SHP77 (cell line): ENCODE measurements around the gene CMTM8.

Experiments used
- DNase-seq, 2 experiments: peaks; one replicate each; lab custom pipeline; 2025; lab: John Stamatoyannopoulos, UW

The CMTM8 gene

GRCh38 chr3:32335365-32336112 is 97.1 kb downstream of the CMTM8 start:
- DNase-seq, result no peak

DNA sequence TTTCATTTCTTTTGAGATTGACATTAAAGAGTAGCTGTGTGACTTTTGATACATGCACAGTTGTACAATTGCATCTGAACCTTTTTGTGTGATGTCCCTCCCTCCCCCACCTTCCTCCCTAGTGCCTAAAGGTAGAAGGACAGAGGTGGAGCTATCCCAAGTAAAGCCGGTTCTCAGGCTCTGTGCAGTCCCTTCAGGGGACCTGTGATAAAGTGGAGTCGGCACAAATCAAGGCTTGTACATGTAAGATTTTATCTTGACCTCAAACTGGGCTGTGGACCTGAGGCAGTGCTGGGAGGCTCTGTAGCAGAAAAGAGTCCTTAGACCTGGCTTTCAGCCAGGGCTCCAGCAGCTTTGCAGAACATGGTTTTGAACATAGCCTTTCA is 97.6 kb downstream of the CMTM8 start:
- DNase-seq, result no peak

DNA sequence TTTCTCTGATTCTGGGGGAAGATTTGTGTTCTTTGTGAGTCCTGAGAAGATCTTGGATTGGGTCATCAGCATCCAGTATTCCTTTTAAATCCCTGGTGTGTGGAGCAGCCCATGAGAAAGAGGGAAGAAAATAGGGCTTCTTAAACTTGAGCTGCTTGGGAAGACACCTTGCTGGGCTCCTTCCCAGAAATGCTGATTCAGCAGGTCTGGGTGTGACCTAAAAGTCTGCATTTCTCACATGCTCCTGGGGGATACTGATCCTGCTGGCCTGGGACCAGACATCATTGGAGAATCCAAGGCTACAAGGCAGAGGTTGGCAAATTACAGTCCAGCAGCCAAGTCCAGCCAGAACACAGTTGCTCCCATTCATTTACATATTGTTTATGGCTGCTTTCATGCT is 99.0 kb downstream of the CMTM8 start:
- DNase-seq, result no peak

DNA sequence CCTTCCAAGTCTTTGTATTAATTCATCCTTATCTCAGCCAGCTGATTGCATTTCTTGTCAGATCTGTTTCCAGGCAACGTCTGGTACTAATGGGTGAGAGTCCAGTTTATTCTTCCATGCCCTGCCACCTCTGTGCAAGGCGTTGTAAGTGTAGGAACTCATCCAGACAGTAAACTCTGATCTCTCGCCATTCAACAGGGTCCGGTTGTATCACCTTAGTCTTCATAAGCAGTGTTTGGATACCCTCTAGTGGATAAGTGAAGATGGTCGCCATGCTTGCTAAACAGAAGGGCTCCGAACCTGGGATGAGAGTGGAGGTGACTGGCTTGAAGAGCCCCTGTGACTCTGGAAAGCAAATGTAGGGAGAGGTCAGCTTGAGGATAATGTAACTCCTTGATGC is 101.6 kb downstream of the CMTM8 start:
- peak; percentile 69 to 80 for DNase-seq

DNA sequence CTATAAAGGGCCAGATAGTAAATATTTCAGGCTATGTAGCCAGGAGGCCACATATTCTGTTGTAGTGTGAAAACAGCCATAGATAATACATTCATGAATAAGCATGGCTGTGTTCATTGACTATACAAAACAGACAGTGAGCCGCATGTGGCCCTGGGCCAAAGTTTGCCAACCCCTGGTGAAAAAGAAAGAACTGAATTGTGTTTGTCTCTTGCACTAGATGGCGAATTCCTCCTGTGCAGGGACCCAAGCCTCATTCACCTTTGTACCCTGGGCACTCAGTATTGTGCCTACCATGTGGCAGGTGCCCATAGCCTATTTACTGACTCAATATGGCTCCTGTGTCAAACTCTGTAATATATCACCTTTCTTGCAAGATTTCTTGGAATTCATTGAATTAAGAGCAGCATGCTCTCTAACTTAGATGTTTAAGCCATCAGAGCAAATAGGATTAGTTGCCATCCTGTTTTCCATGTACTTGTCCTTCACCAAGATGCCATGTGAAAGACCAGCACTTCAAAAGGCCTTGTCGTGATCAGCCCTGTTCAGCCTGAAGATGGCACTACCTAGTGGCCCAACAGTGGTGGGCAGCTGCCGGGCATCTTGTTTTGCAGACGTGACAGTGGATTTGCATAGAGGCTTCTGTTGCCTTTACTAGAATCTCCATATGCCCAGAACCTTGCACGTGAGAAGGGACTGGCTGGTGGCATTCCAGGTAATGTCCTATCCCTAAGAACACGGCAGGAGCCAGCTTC is 102.3 kb downstream of the CMTM8 start:
- DNase-seq, result peak; percentile 25 to 43

DNA sequence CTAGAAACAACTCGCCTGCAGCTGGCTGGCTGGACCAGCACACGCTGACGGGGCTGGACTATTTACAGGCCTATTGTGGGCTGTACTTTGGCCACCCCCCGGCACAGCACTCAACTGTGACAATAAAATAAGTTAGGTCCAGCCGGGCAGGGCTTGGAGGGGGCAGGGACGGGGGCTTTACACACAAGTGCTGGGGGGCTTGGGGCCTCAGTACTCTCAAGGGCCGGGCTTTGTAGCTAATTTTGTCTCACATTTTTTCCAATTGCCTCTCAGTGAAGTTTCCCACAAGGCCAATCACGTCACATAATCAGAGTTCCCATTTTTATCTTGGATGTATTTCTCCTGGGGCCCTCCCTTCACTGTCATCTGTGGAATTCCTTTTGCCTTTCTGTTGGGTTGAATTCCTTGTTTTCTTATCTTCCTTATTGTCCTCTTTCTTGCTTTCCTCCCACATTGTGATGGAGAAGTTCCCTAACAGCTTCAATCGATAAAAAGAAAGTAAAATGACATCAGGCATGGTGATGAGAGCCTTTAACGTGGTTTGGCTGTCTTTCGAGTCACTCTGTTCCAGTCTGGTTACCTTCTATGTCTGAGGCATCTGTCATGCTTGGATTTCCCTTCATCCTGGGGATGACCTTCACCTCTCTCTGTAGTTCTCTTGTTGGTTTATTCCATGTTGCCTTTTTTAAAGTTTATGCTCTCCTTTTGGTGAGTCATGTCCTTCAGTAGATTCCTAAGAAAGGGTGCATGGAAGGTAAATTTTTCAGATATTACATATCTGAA is 109.1 kb downstream of the CMTM8 start:
- no peak for DNase-seq

GRCh38 chr3:32349184-32349583 is 110.7 kb downstream of the CMTM8 start:
- DNase-seq, result no peak

DNA sequence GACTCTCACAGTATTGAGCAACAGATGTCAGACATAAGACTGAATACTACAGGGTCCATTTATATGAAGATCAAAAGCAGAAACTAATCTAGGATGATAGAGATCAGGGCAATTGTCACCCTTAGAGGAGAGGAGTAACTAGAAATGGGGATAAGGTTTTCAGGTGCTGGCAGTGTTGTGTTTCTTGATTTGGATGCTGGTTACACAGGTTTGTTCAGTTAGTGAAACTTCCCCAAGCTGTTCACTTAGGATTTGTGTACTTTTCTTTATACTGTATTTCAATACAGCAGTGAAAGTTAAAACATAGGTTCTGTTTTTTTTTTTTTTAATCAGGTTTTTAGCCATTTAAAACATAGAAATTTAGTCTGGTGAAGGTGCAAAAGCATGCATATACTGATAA is 114.1 kb downstream of the CMTM8 start:
- DNase-seq, result no peak

DNA sequence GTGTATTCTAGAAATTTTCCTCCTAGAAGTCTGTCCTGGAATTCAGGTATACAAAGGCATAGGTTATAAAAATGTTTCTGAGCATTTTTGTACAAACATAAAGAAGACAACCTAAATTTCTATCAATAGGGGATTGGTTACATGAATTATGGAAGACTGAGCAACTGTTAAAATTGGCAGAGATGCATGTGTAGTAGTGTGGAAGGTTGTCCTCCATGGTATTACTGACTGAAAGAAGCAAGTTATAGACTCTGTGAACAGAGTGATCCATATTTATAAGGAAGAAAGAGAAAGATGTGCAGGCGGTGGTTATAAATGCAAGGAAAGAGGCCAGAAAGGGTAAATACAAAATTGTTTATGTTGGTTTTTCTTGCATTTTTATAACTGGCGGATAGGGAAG is 114.9 kb downstream of the CMTM8 start:
- no peak for DNase-seq

GRCh38 chr3:32354362-32354778 is 115.9 kb downstream of the CMTM8 start:
- no peak for DNase-seq

DNA sequence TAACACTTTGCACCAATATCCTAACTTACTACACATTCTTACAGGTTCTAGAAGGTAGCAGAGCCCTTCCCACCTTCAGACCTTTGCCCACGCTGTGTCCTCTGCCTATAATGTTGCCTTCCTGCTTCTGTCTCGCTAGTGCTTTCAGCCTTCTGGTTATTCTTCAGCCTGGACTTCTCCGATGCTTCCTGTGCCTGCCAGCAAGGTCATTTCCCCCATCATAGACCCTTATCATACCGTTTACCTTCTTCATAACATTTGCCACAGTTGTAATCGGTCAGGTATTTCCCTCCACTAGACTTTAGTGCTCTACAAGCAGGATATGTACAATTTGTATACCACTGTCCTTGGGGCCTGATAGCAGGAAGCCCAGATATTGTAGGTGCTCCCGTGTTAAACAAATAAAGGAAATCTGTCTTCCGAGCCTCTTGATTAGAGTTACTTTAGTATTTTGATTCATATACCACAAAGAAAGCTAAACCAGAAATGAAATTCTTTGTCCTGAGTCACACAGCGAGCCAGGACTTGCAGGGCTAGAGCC is 117.3 kb downstream of the CMTM8 start:
- no peak for DNase-seq

GRCh38 chr3:32359766-32360492 is 121.4 kb downstream of the CMTM8 start:
- no peak for DNase-seq

GRCh38 chr3:32360493-32360827 is 122.0 kb downstream of the CMTM8 start:
- no peak for DNase-seq

- DNase-seq, result no peak
Observed at GRCh38 chr3:32366638-32367397, 128.3 kb downstream of the CMTM8 start.

DNA sequence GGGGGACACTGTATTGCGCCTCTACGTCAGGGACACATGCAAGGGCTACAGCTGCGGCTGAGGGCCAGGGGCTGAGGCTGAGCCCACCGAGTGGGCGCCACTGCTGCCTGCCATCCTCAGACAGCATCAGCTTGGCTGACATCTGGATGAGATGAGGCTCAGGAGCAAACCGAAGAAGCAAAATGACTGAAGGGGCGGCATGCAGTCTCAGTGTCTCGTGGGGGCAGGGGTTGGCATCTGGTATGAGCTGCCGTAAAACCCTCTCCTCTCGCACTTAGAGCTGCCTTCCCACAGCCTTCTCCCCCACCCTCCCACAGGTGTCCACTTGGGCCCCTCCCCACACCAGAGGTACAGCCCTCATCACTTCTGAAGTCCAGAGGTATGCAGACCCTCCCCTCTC is 129.0 kb downstream of the CMTM8 start:
- DNase-seq, result no peak

GRCh38 chr3:32371461-32372212 is 133.2 kb downstream of the CMTM8 start:
- DNase-seq, result no peak

- DNase-seq, result no peak
Observed at GRCh38 chr3:32372213-32372490, 133.7 kb downstream of the CMTM8 start.

- peak; percentile 36 to 46 for DNase-seq
Observed at GRCh38 chr3:32373276-32373675, 134.8 kb downstream of the CMTM8 start.

- DNase-seq, result no peak
Observed at GRCh38 chr3:32373844-32374243, 135.4 kb downstream of the CMTM8 start.

GRCh38 chr3:32374788-32375595 is 136.5 kb downstream of the CMTM8 start:
- DNase-seq, result peak; percentile 47 to 53
